Body of pancreas (tissue), 4 donors: Measurements from ENCODE around the gene HMX1. TPM values are rescaled to one million over a fixed set of nuclear protein-coding genes. Genes with fewer than 3 reads are reported as not detected.

Source experiments
- ATAC-seq: fragments of 150-250 bp; one replicate; pipeline ENCODE4 v1.9.1; 2016
- DNase-seq, 4 donors: peaks; one replicate each; pipeline ENCODE4 v3.0.0-alpha.2; 2019
- H3K27ac ChIP-seq, 4 donors: fragments of 200-600 bp; sonication (generic); 1 replicate in 3 of 4; 2 replicates in 1 of 4; pipeline versions ENCODE4 v1.5.1 to v1.6.1; 2016 to 2019; ENCODE audit warnings: mild to moderate bottlenecking in 1 of 4, mixed read lengths in 1 of 4, moderate library complexity in 1 of 4
- H3K27me3 ChIP-seq, 2 donors: fragments of 200-600 bp; sonication (generic); one replicate each; pipeline ENCODE4 v1.6.0; 2016; ENCODE audit warnings: mild to moderate bottlenecking in 1 of 2
- H3K36me3 ChIP-seq, 2 donors: fragments of 200-600 bp; sonication (generic); replicated peaks in 1 of 2; 2 replicates each; pipeline ENCODE4 v1.5.1; 2016; ENCODE audit warnings: low read depth in 2 of 2; ENCODE audit not compliant: insufficient read depth in 1 of 2
- H3K4me1 ChIP-seq: fragments of 200-600 bp; sonication (generic); one replicate; pipeline ENCODE4 v1.6.0; 2016
- H3K4me3 ChIP-seq, 2 donors: fragments of 200-600 bp; sonication (generic); 1 replicate in 1 of 2; 2 replicates in 1 of 2; pipeline ENCODE4 v1.5.1; 2016 to 2019
- H3K9me3 ChIP-seq, 3 donors: fragments of 200-600 bp; sonication (generic); 1 replicate in 2 of 3; 2 replicates in 1 of 3; pipeline ENCODE4 v1.5.1; 2016
- POLR2A ChIP-seq, 3 donors: fragments of 450-650 bp; IDR thresholded peaks; one replicate each; pipeline ENCODE4 v1.6.1; 2016; ENCODE audit warnings: antibody characterized with exemption in 3 of 3, mild to moderate bottlenecking in 2 of 3
- WGBS, 2 donors: methylation state at CpG; one replicate each; pipeline ENCODE4 v1.1.5; 2017; 5-methylcytosine and 5-hydroxymethylcytosine counted together
- intact Hi-C: fragments of 100-400 bp; cut with DNase I; formaldehyde crosslinking; loops from one replicate; pipeline ENCODE4 v1.15.1; 2023
- total RNA-seq, 2 donors: library from RNA; depleted of rRNA; stranded (reverse); fragments of >200 nt; gene quantifications; one replicate each; pipeline ENCODE4 v1.1.0, GENCODE V29; 2016
- TF ChIP-seq, protein P1 (sequence below), 7 experiments: fragments of 450-650 bp in 4 of 7; fragments of 200-600 bp in 3 of 7; sonication (generic) in 3 of 7; IDR thresholded peaks; one replicate each; pipeline ENCODE4 v1.5.1; 2016 to 2019; ENCODE audit warnings: antibody characterized with exemption in 7 of 7

Gene HMX1
- total RNA-seq, 2 donors from 2014 or later = not detected

DNA sequence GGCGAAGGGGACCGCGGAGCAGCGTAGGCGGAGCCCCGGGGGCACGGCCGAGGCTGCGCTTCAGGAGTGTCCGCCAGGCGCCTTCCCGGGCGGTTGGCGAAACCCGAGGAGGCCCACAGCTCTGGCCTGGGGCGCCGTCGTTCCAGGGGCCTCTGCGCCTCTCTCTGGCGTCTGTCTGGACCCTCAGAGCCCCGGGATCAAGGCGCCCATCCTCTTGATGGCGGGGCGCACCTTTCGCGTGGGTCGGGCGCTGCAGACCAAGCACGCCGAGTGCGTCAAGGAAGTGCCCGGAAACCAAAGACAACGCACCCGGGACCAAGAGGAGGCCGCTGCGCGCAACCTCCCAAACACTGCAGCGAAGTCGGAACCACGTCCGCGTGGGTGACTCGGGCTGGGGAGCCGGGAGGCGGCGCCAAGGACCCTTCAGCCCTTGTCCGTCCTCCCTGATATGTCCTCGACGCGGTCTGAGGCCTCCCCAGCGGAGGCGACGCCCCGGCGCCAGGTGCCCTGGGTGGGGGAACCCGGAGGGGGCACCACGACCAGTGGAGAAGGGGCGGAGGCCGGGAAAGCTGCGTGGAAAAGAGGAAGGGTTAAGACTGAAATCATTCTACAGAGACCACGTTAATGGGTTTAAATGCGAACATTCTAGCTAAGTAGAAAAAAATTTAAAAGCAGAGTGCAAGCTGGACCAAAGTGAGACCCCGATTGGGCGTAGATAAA is 9.9 kb downstream of the HMX1 start:
- TF ChIP-seq, protein P1, sequence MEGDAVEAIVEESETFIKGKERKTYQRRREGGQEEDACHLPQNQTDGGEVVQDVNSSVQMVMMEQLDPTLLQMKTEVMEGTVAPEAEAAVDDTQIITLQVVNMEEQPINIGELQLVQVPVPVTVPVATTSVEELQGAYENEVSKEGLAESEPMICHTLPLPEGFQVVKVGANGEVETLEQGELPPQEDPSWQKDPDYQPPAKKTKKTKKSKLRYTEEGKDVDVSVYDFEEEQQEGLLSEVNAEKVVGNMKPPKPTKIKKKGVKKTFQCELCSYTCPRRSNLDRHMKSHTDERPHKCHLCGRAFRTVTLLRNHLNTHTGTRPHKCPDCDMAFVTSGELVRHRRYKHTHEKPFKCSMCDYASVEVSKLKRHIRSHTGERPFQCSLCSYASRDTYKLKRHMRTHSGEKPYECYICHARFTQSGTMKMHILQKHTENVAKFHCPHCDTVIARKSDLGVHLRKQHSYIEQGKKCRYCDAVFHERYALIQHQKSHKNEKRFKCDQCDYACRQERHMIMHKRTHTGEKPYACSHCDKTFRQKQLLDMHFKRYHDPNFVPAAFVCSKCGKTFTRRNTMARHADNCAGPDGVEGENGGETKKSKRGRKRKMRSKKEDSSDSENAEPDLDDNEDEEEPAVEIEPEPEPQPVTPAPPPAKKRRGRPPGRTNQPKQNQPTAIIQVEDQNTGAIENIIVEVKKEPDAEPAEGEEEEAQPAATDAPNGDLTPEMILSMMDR (IDR thresholded peaks at IDR 0.05) = no peak
- TF ChIP-seq POLR2A (IDR thresholded peaks at IDR 0.05) = no peak
- Histone ChIP-seq H3K27ac (no peak overlapping the region), H3K4me1 (peaks cover 27% of the 10 kb centered on the region), H3K4me3 (no peak overlapping the region), H3K27me3 (peaks cover 0 to 30% of the 10 kb centered on the region in 2 donors), H3K9me3 (no peaks in the 10 kb centered on the region), H3K36me3 (no peaks in the 10 kb centered on the region)
- ATAC-seq = no peak
- 2 to 3% methylated on average over 35 to 64 of the region's 64 CpGs for WGBS, 2 donors
- intact Hi-C loops = no loop called here
- no peak for DNase-seq

DNA sequence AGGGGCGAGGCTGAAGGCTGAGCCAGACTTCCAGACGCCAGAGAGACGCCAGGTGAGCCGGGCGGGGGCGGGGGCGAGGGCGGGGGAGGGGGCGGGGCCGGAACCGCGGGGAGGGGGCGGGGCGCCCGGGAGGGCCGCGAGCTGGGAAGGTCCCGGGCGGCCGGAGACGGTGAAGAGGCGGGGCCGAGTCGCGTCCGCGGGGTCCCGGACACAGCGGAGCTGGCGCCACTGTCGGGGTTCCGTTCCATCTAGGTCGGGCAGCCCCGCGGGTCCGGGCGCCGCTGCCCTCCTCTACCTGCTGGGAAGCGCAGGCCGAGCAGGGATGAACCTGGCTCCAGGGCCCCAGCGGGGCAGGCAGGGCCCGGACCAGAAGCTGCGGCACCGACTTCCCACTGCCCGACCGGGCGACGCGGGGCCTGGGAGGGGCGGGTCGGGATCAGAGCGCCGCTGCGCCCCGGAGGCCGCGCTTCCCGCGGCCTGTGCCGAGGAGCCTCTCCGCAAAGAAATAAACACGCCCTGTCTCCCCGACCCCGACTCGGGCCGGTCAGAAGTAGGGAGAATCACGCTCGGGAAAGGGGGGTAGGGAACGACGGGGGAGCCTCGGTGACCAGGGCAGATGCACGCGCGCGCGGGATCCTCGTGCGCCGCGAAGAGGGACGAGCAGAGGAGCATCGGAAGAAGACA is 10.6 kb downstream of the HMX1 start:
- Histone ChIP-seq H3K4me1 (peaks cover 27% of the 10 kb centered on the region), H3K4me3 (no peak overlapping the region), H3K36me3 (no peaks in the 10 kb centered on the region), H3K27ac (no peak overlapping the region), H3K9me3 (no peaks in the 10 kb centered on the region), H3K27me3 (peaks cover 0 to 28% of the 10 kb centered on the region in 2 donors)
- no peak for TF ChIP-seq POLR2A (IDR thresholded peaks at IDR 0.05)
- TF ChIP-seq, protein P1 (IDR thresholded peaks at IDR 0.05) = no peak
- intact Hi-C loops = no loop called here
- ATAC-seq = no peak
- WGBS, 2 donors = 1 to 2% methylated on average over 38 to 75 of the region's 82 CpGs
- no peak for DNase-seq

DNA sequence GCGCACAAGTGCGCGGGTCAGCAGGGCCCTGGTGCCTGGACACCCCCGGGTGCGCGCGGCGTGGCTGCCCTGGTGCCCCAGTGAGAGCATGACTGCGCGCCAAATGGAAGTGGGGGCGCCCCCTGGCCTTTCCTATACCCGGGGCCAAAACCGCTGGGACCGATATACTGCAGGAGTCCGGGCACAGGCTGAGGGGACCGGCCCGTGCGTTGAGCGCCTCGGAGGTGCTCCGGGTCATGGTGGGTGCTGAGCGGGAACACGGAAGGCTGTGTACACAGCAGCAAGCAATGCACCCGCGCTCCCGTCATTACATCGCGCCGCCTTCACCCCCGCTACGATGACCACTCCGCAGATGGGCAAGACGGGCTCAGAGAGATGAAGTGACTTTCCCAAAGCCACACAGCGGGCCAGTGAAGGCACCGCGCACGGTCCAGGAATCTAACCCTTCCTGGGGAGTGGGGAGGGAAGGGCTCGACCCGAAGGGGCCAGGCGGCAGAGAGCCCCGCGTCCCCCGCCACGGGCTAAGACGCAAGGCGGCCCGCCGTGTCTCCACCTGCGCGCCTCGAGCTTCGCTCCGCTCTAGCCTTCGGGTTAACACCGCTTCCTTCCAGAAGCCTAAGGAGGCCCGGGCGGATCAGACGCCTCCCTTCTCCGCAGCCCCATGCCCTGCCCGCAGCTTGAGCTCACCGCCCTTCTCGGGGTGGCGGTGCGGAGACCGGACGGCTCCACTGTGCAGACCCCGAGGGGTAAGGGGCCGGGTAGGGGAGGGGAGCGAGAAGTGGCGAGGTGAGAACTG is 11.3 kb downstream of the HMX1 start:
- Histone ChIP-seq H3K9me3 (no peaks in the 10 kb centered on the region), H3K4me3 (no peak overlapping the region), H3K4me1 (peaks cover 27% of the 10 kb centered on the region), H3K27ac (no peak overlapping the region), H3K36me3 (no peaks in the 10 kb centered on the region), H3K27me3 (peaks cover 0 to 24% of the 10 kb centered on the region in 2 donors)
- WGBS, 2 donors = 1 to 4% methylated on average over 12 to 56 of the region's 70 CpGs
- intact Hi-C loops = no loop called here
- DNase-seq (no peak), ATAC-seq (no peak)
- TF ChIP-seq POLR2A (IDR thresholded peaks at IDR 0.05) = no peak
- TF ChIP-seq, protein P1 (IDR thresholded peaks at IDR 0.05) = no peak

DNA sequence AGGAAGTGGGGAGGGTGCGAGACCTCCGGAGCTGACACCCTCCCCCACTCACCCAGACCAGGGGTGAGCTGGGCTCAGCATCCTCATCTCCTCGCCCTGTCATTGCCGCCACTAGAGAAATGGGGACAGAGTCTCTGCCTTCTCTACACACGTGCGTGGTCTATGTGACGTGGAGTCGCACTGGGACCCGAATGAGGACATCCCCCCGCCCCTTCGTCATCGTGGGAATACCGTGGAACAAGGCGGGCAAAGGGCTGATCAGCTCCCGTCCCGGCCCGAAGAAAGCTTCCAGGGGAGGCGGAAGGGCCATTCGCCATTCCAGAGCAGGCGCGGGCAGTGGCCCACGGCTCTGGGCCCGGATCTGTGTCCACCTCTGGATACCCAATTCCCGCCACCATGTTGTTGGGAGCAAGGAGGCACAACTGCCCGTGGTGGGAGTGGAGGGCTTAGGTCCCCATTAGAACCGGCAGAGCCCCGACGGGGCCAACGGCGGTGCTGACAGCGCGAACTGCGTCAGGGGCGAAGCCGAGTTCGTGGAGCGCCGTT is 12.0 kb downstream of the HMX1 start:
- ATAC-seq (no peak), DNase-seq (no peak)
- no peaks in the 10 kb centered on the region for H3K9me3 ChIP-seq
- peaks cover 0 to 24% of the 10 kb centered on the region in 2 donors for H3K27me3 ChIP-seq
- 1 to 10% methylated on average over 16 to 38 of the region's 38 CpGs for WGBS, 2 donors
- intact Hi-C loops = no loop called here
- H3K4me1 ChIP-seq = peaks cover 27% of the 10 kb centered on the region
- no peaks in the 10 kb centered on the region for H3K36me3 ChIP-seq
- H3K27ac ChIP-seq = no peak overlapping the region
- H3K4me3 ChIP-seq = no peak overlapping the region
- TF ChIP-seq, protein P1 (IDR thresholded peaks at IDR 0.05) = no peak
- no peak for TF ChIP-seq POLR2A (IDR thresholded peaks at IDR 0.05)
